HFFc6 (cell line): ENCODE measurements around the gene OR6S1. TPM values are rescaled to one million over a fixed set of nuclear protein-coding genes. Genes with fewer than 3 reads are reported as not detected.

ENCODE experiments used
- DNase-seq: peaks from one replicate; pipeline ENCODE4 v3.0.0-alpha.2; 2018
- H3K27ac Mint-ChIP-seq: 2 replicates; pipeline ENCODE4 v1.8.0; 2020; ENCODE audit warnings: mild to moderate bottlenecking, mixed read lengths
- H3K27me3 Mint-ChIP-seq: 2 replicates; pipeline ENCODE4 v1.8.0; 2021; ENCODE audit warnings: mild to moderate bottlenecking, moderate library complexity, mixed read lengths; ENCODE audit not compliant: insufficient read depth
- H3K36me3 Mint-ChIP-seq: 2 replicates; pipeline ENCODE4 v1.8.0; 2021; ENCODE audit warnings: low read depth, mixed read lengths
- H3K4me1 Mint-ChIP-seq: 2 replicates; pipeline ENCODE4 v1.8.0; 2020; ENCODE audit warnings: low read depth, mixed read lengths
- H3K4me3 Mint-ChIP-seq: 2 replicates; pipeline ENCODE4 v1.8.0; 2020; ENCODE audit warnings: mild to moderate bottlenecking, moderate library complexity, mixed read lengths
- H3K9me3 Mint-ChIP-seq: 2 replicates; pipeline ENCODE4 v1.8.0; 2020; ENCODE audit warnings: mild to moderate bottlenecking, mixed read lengths
- long read RNA-seq: library from polyadenylated mRNA; unstranded; transcript quantifications from one replicate; pipeline ENCODE4 v2.0.0, GENCODE V29; 2019
- total RNA-seq, 6 experiments: library from RNA; stranded (reverse); fragmentation: NEBNext Ultra II Directional; extraction: Animal tissue kit (Norgen Biotek cat#: 25700); gene quantifications; 2 replicates in 1 of 6; 3 replicates in 5 of 6; pipeline ENCODE4 v1.2.3, GENCODE V29; 2021
- TF ChIP-seq, protein P1 (sequence below): fragments of 200-600 bp; sonication (generic); IDR thresholded peaks from 2 replicates; pipeline ENCODE4 v1.5.0; 2021; ENCODE audit warnings: antibody characterized with exemption, mild to moderate bottlenecking

The OR6S1 gene
- total RNA-seq = not detected
- long read RNA-seq = 0 reads

DNA sequence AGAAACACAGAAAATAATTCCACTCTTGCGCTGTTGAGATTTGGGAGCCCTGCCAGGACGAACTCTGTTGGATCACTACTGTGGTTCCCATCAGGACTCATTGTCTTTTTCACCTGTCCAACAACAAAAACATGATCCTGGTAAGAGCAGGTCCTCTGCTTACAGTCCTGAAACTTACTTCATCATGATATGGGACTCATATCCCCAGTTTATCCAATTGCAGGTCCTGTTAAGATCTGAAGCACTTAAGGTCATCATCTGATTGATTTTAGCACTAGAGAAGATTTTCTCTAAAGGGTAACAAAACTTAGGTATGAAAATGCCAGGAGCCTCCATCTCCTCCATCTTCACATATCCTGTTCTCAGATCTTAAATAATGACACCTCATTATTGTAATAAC lies at the start of gene OR6S1:
Gene OR6S1 (minus strand): TSS at position 101 of the 400 bp plus-strand sequence. CDS start 0 bp downstream, at position 101.
- no peaks in the 10 kb centered on the region for H3K36me3 Mint-ChIP-seq
- peaks cover 11% of the 10 kb centered on the region for H3K27me3 Mint-ChIP-seq
- H3K4me3 Mint-ChIP-seq = no peak within 1 kb of the TSS
- DNase-seq = no peak
- H3K4me1 Mint-ChIP-seq = 0 out of 2 replicates have a peak, but pooled peaks cover 6% of the 10 kb centered on the region
- no peaks in the 10 kb centered on the region for H3K9me3 Mint-ChIP-seq
- no peak within 1 kb of the TSS for H3K27ac Mint-ChIP-seq
- TF ChIP-seq, protein P1, sequence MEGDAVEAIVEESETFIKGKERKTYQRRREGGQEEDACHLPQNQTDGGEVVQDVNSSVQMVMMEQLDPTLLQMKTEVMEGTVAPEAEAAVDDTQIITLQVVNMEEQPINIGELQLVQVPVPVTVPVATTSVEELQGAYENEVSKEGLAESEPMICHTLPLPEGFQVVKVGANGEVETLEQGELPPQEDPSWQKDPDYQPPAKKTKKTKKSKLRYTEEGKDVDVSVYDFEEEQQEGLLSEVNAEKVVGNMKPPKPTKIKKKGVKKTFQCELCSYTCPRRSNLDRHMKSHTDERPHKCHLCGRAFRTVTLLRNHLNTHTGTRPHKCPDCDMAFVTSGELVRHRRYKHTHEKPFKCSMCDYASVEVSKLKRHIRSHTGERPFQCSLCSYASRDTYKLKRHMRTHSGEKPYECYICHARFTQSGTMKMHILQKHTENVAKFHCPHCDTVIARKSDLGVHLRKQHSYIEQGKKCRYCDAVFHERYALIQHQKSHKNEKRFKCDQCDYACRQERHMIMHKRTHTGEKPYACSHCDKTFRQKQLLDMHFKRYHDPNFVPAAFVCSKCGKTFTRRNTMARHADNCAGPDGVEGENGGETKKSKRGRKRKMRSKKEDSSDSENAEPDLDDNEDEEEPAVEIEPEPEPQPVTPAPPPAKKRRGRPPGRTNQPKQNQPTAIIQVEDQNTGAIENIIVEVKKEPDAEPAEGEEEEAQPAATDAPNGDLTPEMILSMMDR = no peak

- DNase-seq = peak; percentile 68
- Mint-ChIP-seq H3K27me3 (0 out of 2 replicates have a peak, but pooled peaks cover 2% of the 10 kb centered on the region), H3K27ac (no peak overlapping the region), H3K9me3 (no peaks in the 10 kb centered on the region), H3K4me1 (peaks cover 14% of the 10 kb centered on the region), H3K4me3 (peak overlapping the region; percentile 55; the same call in 1 of the 2 replicates), H3K36me3 (no peaks in the 10 kb centered on the region)
- TF ChIP-seq, protein P1 = peak; percentile 87
Observed at GRCh38 chr14:20690848-20691640, 49.6 kb upstream of the OR6S1 start.

DNA sequence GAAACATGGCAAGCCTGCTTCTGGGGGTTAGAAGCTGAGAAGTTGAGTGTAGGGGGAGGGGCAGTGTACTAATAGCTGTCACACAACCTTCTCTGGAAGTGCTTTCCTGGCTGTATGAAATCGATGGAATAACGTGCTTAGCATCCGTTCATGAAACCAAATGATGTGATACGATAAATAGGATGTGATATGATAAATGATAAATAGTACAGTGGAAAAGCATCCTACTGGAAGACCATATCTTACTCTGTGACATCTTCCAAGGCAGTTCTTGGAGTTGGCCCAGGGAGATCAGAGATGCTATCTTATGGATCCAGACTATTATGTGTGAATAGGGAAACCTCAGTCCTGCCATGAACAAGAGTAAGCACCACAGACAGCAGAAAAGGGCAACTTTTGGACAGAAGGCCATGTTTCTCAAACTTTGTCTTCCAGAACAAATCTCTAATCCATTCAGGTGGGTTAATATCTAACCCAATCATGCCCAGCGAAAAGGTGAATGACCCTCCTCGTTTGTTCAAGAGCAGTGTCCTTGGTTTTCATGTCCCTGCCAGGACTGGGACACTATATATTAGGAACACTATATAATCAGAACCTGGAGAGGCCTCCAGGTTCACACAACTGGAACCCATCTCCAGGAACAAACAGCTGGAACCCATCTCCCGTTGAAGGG lies 46.8 kb upstream of the OR6S1 start, which contains the start of gene ANG:
Gene ANG (plus strand): TSS at position 598 of the 673 bp plus-strand sequence. CDS start 4,801 bp downstream, outside the sequence.
- Mint-ChIP-seq H3K4me1 (peaks cover 26% of the 10 kb centered on the region), H3K27me3 (0 out of 2 replicates have a peak, but pooled peaks cover 3% of the 10 kb centered on the region), H3K27ac (no peak within 1 kb of the TSS), H3K4me3 (no peak within 1 kb of the TSS), H3K9me3 (no peaks in the 10 kb centered on the region), H3K36me3 (no peaks in the 10 kb centered on the region)
- TF ChIP-seq, protein P1 = no peak
- no peak for DNase-seq

DNA sequence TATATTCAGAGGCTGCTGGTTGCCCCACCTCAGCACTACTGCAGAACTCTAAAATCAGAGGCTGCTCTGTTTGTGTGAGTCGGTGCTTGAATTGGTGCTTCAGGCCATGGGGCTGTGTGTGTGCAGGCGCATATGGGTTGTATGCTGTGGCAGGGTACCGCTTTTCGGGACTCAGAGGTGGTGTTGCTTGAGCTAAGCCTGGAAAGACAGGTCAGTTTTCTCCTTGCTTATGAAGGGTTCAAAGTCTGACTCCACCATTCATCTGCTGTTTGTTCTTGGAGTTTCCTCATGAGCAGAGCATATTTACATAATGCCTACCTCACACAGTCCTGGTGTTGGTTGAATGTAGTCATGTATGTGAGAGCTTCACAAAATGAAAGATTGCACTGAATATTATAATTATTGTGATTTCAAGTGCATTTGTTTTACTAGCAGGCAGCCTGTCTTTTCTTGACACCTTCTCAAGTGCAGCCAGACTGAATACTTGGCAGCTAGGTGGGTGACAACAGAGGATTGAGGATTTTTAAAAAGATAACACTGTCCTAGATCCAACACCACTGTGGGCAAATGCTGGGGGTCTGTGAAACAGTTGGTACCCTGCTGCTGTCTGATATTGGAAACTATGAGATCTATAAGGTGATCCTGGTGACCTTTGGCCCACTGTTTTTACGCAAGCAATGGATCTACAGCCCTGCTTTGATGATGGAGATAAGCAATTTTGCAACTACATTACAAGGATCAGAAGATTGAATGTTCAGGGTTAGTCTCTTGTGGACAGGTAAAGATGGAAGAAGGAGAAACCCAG lies 46.1 kb upstream of the OR6S1 start:
- H3K27ac Mint-ChIP-seq = no peak overlapping the region
- TF ChIP-seq, protein P1 = no peak
- no peak overlapping the region for H3K4me3 Mint-ChIP-seq
- 0 out of 2 replicates have a peak, but pooled peaks cover 3% of the 10 kb centered on the region for H3K27me3 Mint-ChIP-seq
- DNase-seq = no peak
- H3K4me1 Mint-ChIP-seq = peaks cover 26% of the 10 kb centered on the region
- no peaks in the 10 kb centered on the region for H3K9me3 Mint-ChIP-seq
- no peaks in the 10 kb centered on the region for H3K36me3 Mint-ChIP-seq
